Tibial nerve (tissue), 3 donors: ENCODE measurements around the gene XRN2.

Experiments
- POLR2A ChIP-seq, 2 donors: fragments of 450-650 bp; IDR thresholded peaks; one replicate each; pipeline ENCODE4 v1.6.1; 2017; ENCODE audit warnings: antibody characterized with exemption in 2 of 2, mild to moderate bottlenecking in 2 of 2, moderate library complexity in 2 of 2
- TF ChIP-seq, protein P1 (sequence below), 5 experiments: fragments of 200-600 bp in 3 of 5; fragments of 450-650 bp in 2 of 5; sonication (generic) in 3 of 5; IDR thresholded peaks; one replicate each; pipeline ENCODE4 v1.5.1; 2016 to 2019; ENCODE audit warnings: antibody characterized with exemption in 5 of 5, mild to moderate bottlenecking in 3 of 5, moderate library complexity in 2 of 5

DNA sequence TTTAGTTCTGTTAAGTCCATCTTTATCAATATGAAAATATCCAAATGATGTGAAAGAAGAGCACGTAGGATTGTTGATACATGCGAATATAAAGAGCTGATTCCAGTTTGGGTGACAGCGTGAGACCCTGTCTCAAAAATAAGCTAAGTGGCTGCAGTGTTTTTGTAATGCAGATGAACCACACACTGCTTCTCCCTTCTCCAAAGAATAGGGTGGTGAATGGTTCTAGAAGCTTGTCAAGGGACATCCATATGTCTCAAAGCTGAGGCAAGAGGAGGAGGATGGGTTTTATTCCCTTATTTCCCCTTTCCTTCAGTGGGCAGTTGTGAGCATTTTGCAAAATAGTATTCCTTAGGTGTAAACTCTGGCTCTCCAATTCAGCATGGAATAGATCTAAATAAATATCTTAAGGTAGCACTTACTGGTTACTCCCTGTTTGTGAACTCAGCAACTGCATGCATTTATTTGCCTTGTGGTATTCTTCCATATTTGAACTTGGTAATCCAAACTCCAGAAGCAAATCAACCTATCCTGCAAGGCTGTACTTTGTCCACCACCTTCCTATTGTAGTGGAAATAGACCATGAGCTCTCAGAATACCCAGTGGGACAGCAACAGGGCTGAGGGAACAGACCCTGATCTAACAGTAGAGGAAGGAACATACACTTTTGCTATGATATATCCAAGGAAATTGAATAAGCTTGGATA is 38.0 kb downstream of the XRN2 start:
- TF ChIP-seq, protein P1, sequence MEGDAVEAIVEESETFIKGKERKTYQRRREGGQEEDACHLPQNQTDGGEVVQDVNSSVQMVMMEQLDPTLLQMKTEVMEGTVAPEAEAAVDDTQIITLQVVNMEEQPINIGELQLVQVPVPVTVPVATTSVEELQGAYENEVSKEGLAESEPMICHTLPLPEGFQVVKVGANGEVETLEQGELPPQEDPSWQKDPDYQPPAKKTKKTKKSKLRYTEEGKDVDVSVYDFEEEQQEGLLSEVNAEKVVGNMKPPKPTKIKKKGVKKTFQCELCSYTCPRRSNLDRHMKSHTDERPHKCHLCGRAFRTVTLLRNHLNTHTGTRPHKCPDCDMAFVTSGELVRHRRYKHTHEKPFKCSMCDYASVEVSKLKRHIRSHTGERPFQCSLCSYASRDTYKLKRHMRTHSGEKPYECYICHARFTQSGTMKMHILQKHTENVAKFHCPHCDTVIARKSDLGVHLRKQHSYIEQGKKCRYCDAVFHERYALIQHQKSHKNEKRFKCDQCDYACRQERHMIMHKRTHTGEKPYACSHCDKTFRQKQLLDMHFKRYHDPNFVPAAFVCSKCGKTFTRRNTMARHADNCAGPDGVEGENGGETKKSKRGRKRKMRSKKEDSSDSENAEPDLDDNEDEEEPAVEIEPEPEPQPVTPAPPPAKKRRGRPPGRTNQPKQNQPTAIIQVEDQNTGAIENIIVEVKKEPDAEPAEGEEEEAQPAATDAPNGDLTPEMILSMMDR (IDR thresholded peaks at IDR 0.05): no peak
- no peak for TF ChIP-seq POLR2A (IDR thresholded peaks at IDR 0.05)
